RWPE1 (cell line): ENCODE results near the gene KCNQ5.

Experiments
- CTCF ChIA-PET: fragments of 350-600 bp; sonication (Branson Sonifier 250); formaldehyde crosslinking; extraction: SDS; loops from one replicate; lab custom pipeline; 2021; lab: Yijun Ruan, JAX
- POLR2A ChIA-PET: fragments of 400-600 bp; formaldehyde crosslinking; extraction: SDS; loops from one replicate; lab custom pipeline; 2020; ENCODE audit warnings: antibody characterized with exemption; ENCODE audit not compliant: low non-redundant PET; lab: Yijun Ruan, JAX
- DNase-seq: peaks from one replicate; pipeline ENCODE4 v3.0.0; 2012; ENCODE audit warnings: low spot score
- H3K27ac ChIP-seq: fragments of 450-650 bp; 2 replicates; pipeline ENCODE4 v1.5.1; 2017
- CTCF ChIP-seq: fragments of 450-650 bp; conservative IDR thresholded peaks from 2 replicates; pipeline ENCODE4 v1.5.1; 2017; ENCODE audit warnings: low read depth, mild to moderate bottlenecking

KCNQ5 gene

GRCh38 chr6:72916298-72916697, 294.4 kb downstream of the KCNQ5 start:
- H3K27ac ChIP-seq, result no peak overlapping the region
- no peak for TF ChIP-seq CTCF
- ChIA-PET CTCF (no interaction called here), POLR2A (no interaction called here)
- DNase-seq, result no peak

DNA sequence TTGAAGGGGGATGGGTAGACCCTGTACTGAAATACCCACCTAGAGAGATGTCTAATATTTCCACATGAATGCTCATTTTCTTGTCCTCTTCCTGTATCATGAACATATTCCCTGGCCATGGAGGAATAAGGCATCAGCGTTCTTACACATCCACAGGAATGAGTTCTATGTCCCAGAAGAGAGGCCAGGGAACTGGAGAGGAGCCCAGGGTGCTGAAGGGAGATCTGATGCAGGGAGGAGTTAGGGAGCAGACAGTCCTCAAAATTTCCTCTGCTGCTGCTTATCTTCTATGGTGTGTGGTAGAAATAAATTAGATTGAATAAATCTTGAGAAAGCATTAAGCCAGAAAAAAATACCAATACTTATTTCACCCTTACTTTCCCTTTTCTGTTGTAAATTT, 295.0 kb downstream of the KCNQ5 start:
- no peak overlapping the region for H3K27ac ChIP-seq
- no peak for DNase-seq
- ChIA-PET POLR2A (no interaction called here), CTCF (no interaction called here)
- TF ChIP-seq CTCF, result no peak

DNA sequence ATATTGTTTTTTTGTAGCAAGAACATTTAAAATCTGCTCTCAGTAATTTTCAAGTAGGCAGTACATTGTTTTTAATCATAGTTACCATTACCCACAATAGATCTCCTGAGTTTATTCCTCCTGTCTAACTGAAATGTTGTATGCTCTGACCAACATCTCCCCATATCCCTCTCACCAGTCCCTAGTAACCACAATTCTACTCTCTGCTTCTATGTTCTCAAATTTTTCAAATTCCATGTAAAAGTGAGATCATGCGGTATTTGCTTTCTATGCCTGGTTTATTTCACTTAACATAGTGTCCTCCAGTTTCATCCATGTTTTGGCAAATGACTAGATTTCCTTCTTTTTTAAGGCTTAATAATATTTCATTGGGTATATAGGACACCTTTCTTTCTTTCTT, 300.5 kb downstream of the KCNQ5 start:
- DNase-seq, result no peak
- no peak for TF ChIP-seq CTCF
- H3K27ac ChIP-seq, result no peak overlapping the region
- ChIA-PET POLR2A (no interaction called here), CTCF (interaction anchor here (0.7 to 1.2 kb wide), 2 partner anchors 40 to 48 kb away, joined by 3 read pairs; no protein-coding TSS in a partner anchor)

- ChIA-PET CTCF (no interaction called here), POLR2A (no interaction called here)
- DNase-seq, result no peak
- no peak overlapping the region for H3K27ac ChIP-seq
- no peak for TF ChIP-seq CTCF
Measured at GRCh38 chr6:72925136-72925535, 303.3 kb downstream of the KCNQ5 start.

- ChIA-PET POLR2A (no interaction called here), CTCF (no interaction called here)
- no peak for TF ChIP-seq CTCF
- H3K27ac ChIP-seq, result no peak overlapping the region
- no peak for DNase-seq
Measured at GRCh38 chr6:72930556-72931132, 308.8 kb downstream of the KCNQ5 start.

DNA sequence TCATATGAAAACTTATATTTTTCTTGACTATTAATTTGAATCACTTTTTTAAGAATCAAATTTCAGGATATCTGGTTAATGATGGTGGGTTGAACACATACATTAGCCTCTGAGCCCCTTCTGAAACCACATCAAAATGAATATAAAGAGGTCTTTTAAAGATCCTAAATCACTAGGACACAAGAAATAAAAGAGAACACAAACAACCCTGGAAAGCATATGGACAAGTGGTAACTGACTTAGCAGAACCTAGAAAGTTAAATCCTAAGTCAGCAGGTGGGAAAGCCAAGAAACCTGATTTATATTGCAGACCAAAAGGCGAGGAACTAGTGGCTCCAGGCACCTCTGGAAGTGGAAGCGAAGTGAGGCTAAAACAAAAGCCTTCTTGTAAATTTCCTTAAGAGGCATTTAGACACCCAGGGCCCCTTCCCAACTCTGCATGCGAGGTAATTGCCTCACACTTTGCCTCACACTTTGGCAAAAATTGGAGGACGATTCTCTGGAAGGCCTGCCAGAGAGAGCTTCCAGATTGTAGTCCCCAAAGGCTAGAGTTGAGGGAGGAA, 309.5 kb downstream of the KCNQ5 start:
- H3K27ac ChIP-seq, result no peak overlapping the region
- DNase-seq, result no peak
- ChIA-PET POLR2A (no interaction called here), CTCF (no interaction called here)
- no peak for TF ChIP-seq CTCF
